HFFc6 (cell line): ENCODE results near the gene MSI2. TPM values are rescaled to one million over a fixed set of nuclear protein-coding genes. Genes with fewer than 3 reads are reported as not detected.

Experiments used
- DNase-seq: peaks from one replicate; pipeline ENCODE4 v3.0.0-alpha.2; 2018
- H3K27ac Mint-ChIP-seq: 2 replicates; pipeline ENCODE4 v1.8.0; 2020; ENCODE audit warnings: mild to moderate bottlenecking, mixed read lengths
- H3K27me3 Mint-ChIP-seq: 2 replicates; pipeline ENCODE4 v1.8.0; 2021; ENCODE audit warnings: mild to moderate bottlenecking, moderate library complexity, mixed read lengths; ENCODE audit not compliant: insufficient read depth
- H3K36me3 Mint-ChIP-seq: 2 replicates; pipeline ENCODE4 v1.8.0; 2021; ENCODE audit warnings: low read depth, mixed read lengths
- H3K4me1 Mint-ChIP-seq: 2 replicates; pipeline ENCODE4 v1.8.0; 2020; ENCODE audit warnings: low read depth, mixed read lengths
- H3K4me3 Mint-ChIP-seq: 2 replicates; pipeline ENCODE4 v1.8.0; 2020; ENCODE audit warnings: mild to moderate bottlenecking, moderate library complexity, mixed read lengths
- H3K9me3 Mint-ChIP-seq: 2 replicates; pipeline ENCODE4 v1.8.0; 2020; ENCODE audit warnings: mild to moderate bottlenecking, mixed read lengths
- total RNA-seq, 6 experiments: library from RNA; stranded (reverse); fragmentation: NEBNext Ultra II Directional; extraction: Animal tissue kit (Norgen Biotek cat#: 25700); gene quantifications; 2 replicates in 1 of 6; 3 replicates in 5 of 6; pipeline ENCODE4 v1.2.3, GENCODE V29; 2021
- TF ChIP-seq, protein P1 (sequence below): fragments of 200-600 bp; sonication (generic); IDR thresholded peaks from 2 replicates; pipeline ENCODE4 v1.5.0; 2021; ENCODE audit warnings: antibody characterized with exemption, mild to moderate bottlenecking

Gene MSI2
- total RNA-seq, 6 experiments from 2014 or later, result 53.5 to 71.7 (median 55.0) TPM

DNA sequence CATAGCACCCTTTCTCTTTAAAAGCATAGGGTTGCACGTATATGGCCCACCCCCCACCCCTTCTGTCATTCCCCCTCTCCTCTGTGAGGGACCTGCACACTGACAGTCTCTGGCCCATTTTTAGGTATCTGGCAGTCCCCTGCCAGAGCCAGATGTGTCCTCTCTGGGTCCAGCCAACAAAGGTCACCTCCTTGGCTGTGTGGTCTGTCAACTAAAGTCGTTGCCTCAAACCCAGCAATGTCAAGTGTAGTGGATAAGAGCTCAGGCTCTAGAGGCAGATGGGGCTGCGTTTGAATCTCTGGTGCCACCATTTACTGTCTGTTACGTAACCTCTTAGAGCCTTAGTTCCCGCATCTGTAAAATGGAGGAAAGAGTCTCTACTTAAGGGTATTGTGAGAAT, 211.5 kb downstream of the MSI2 start:
- H3K27me3 Mint-ChIP-seq, result no peaks in the 10 kb centered on the region; the same call in 1 of the 2 replicates
- DNase-seq, result no peak
- no peaks in the 10 kb centered on the region for H3K9me3 Mint-ChIP-seq
- TF ChIP-seq, protein P1, sequence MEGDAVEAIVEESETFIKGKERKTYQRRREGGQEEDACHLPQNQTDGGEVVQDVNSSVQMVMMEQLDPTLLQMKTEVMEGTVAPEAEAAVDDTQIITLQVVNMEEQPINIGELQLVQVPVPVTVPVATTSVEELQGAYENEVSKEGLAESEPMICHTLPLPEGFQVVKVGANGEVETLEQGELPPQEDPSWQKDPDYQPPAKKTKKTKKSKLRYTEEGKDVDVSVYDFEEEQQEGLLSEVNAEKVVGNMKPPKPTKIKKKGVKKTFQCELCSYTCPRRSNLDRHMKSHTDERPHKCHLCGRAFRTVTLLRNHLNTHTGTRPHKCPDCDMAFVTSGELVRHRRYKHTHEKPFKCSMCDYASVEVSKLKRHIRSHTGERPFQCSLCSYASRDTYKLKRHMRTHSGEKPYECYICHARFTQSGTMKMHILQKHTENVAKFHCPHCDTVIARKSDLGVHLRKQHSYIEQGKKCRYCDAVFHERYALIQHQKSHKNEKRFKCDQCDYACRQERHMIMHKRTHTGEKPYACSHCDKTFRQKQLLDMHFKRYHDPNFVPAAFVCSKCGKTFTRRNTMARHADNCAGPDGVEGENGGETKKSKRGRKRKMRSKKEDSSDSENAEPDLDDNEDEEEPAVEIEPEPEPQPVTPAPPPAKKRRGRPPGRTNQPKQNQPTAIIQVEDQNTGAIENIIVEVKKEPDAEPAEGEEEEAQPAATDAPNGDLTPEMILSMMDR, result no peak
- H3K4me1 Mint-ChIP-seq, result peaks cover 37% of the 10 kb centered on the region
- no peak overlapping the region for H3K27ac Mint-ChIP-seq
- no peak overlapping the region for H3K4me3 Mint-ChIP-seq
- no peaks in the 10 kb centered on the region for H3K36me3 Mint-ChIP-seq

DNA sequence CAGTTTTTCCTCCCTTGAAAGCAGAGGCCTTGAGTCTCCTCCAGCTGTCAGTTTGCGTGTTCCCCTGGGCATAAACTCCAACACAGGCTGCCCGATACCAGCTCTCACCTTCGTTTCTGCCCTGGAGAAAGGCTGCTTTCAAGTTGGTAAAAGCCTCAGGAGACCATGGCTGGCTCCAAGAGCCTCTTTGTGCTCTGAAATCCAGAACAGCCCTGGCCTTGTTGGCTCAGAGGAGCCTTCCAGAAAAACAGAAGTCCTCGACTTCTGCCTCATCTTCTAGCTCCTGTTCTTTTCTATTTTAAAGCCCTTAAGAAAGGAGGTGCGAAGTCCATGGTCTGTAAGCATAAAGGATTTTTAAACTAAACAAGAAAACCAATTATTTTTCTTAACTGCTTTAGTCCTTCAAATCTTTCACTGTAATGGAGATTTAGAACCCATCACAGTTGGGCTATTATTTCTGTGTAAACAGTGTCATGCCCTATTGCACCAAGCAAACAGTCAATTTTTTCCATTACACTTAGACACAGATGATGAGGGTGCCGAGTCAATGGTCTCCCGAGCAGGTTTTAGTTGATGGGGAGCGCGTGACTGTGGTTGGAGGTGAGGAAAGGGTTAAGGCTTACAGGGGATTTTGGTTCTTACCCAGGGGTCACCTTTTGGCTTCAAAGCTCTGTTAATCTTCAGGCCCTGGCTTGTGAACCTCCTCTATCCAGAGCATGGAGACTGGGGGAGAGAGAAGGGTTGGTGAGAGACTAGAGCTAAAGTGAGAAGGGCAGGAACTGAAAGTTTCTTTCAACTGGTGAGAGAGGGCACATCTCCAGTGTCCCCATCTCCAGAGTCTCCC, 212.8 kb downstream of the MSI2 start:
- DNase-seq, result no peak
- TF ChIP-seq, protein P1, result no peak
- Mint-ChIP-seq H3K27ac (no peak overlapping the region), H3K36me3 (no peaks in the 10 kb centered on the region), H3K4me3 (no peak overlapping the region), H3K9me3 (no peaks in the 10 kb centered on the region), H3K27me3 (no peaks in the 10 kb centered on the region; the same call in 1 of the 2 replicates), H3K4me1 (peaks cover 37% of the 10 kb centered on the region)

DNA sequence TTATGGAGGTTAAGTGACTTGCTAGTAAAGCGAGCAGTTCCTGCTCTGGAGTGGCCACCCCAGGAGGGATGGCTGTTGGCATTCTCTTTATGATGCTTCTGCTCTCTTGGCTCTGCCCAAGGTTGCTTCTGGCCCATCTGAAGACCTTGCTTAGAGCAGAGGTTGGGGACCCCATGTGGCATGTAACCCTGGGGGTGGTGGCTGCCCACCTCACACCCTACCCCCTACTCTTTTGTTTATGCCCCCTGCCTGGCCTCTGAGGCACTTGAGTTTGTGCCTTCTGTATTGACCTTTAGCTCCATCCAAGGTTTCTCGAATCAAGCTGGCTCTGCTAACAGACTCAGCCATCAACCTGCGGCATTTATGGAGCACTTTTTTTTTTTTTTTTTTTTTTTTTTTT, 214.6 kb downstream of the MSI2 start:
- TF ChIP-seq, protein P1, result no peak
- H3K9me3 Mint-ChIP-seq, result no peaks in the 10 kb centered on the region
- H3K4me1 Mint-ChIP-seq, result peaks cover 54% of the 10 kb centered on the region
- no peaks in the 10 kb centered on the region for H3K36me3 Mint-ChIP-seq
- peaks cover 3% of the 10 kb centered on the region for H3K27me3 Mint-ChIP-seq
- DNase-seq, result no peak
- H3K27ac Mint-ChIP-seq, result no peak overlapping the region
- H3K4me3 Mint-ChIP-seq, result no peak overlapping the region

DNA sequence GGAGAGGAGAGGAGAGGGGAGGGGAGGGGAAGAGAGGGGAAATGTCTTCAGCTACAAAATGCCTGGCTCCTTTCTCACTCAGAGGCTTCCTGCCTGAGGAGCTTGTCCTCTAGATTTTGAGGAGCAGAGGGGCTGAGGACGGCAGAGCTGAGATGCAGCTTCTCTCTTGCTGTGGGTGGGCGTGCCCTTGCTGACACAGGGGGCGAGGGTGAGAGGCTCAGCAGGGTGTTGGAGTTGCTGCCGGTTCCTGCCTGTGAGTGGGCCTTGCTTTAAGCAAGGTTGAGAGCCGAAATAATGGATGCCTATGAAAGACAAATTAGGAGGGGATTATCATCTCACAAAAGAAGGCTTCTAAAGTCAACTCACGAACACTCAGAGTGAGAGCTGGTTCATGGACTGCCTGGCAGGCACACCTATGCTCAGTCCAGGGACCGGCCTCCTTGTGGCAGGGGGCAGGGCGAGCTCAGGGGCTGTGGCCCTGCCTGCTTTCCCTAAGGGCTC, 215.6 kb downstream of the MSI2 start:
- DNase-seq, result no peak
- TF ChIP-seq, protein P1, result no peak
- Mint-ChIP-seq H3K36me3 (no peaks in the 10 kb centered on the region; the same call in 1 of the 2 replicates), H3K27ac (no peak overlapping the region), H3K4me1 (peaks cover 46% of the 10 kb centered on the region), H3K27me3 (peaks cover 3% of the 10 kb centered on the region), H3K4me3 (no peak overlapping the region), H3K9me3 (no peaks in the 10 kb centered on the region)

DNA sequence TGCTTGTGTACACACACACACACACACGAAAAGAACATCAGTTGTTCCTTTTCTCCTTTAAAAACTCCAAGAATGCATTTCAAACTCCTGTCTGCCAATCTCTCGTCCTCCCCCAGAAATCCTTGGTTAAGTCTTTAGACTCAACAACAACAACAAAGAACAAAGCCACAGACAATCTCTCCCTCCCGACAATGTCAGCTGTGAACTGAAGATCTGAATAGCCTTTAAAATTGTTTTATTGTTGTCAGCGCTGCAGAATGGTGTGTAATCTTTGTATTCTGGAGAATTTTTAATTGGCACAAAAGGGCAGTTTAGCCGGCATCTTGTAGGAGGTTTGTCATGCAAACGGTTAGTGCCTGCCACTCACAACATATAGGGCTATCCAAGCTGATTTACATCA, 219.5 kb downstream of the MSI2 start:
- peaks cover 65% of the 10 kb centered on the region for H3K4me1 Mint-ChIP-seq

More for the DNA sequence above, 219.5 kb downstream of the MSI2 start:
- Mint-ChIP-seq H3K4me3 (no peak overlapping the region), H3K27me3 (peaks cover 7% of the 10 kb centered on the region), H3K9me3 (no peaks in the 10 kb centered on the region), H3K36me3 (peaks cover 7% of the 10 kb centered on the region; the same call in 1 of the 2 replicates), H3K27ac (no peak overlapping the region)
- TF ChIP-seq, protein P1, result no peak
- no peak for DNase-seq
